Measurements from ENCODE around the gene FASN.
A peak's percentile ranks its signal among the peaks of the same experiment; 100 is the strongest.

The FASN gene

DNA sequence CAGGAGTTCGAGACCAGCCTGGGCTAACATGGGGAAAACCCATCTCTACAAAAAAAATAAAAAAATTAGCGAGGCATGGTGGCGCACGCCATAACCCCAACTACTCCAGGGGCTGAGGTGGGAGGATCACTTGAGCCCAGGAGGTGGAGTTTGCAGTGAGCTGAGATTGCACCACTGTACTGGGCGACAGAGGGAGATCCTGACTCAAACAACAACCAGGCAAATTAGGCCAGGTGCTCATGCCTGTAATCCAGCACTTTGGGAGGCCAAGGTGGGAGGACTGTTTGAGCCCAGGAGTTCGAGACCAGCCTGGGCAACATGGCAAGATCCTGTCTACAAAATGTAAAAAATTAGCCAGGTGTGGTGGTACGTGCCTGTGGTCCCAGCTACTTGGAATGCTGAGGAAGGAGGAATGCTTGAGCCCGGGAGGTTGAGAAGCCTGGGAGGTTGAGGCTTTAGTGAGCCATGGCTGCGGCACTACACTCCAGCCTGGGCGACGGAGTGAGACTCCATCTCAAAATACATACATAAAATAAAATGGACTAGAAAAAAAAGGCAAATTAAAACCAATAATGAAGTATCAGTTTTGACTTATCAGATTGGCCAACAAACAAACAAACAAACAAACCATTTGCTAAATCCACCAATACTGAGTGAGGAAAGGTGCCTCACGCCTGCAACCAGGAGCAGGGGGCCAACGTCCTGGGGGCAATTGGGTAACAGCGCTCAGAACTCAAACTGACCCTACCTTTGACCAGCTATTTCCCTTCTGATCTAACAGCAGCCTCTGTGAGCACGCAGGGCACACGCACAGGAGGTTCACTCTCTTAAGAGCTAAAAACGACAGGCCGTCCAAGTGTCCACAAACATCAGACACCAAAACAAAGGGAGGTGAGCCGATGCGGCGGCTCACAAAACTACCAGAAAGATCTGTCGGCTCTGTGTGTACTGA, 19.4 kb upstream of the FASN start:
- DNase-seq (ENCODE audit: low spot score) = no peak

DNA sequence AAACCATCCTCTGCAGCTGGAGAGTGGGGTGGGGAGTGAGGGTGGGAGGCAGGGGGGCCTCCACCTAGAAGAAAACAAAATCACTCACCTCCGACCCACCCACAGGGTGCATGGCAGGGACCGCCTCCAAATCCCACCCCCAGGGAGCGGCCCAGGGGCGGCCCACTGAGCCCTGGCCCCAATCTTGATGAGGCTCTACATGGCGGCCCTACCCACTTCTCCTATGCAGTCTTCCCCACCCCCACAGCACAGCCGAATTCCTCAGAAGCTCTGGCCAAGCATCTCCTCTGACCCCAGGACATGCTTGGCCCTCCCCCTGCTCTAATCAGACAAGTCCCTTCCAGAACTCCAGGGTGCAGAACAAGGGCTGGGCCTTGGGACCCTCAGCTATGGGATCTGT, 18.2 kb upstream of the FASN start:
- DNase-seq (ENCODE audit: low spot score) = no peak

DNA sequence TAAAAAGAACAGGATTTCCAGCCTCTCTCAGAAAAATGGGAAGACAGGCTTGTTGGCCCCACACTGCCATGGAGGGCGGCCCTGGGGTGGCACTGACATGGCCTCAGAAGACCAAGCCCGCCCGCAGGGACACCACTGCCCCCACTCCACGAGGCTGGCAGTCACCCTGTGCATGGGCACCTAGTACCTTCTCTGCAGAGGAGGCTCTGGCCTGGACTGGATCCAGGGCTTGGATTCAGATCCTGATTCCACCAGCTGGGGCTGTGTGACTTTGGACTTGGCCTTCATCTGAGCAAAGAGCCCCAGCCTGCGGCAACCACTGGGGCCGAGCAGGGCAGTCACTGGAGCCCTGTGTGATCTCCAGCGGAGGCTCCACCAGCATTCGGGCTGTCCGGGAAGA, 16.8 kb upstream of the FASN start:
- DNase-seq (ENCODE audit: low spot score) = no peak

DNA sequence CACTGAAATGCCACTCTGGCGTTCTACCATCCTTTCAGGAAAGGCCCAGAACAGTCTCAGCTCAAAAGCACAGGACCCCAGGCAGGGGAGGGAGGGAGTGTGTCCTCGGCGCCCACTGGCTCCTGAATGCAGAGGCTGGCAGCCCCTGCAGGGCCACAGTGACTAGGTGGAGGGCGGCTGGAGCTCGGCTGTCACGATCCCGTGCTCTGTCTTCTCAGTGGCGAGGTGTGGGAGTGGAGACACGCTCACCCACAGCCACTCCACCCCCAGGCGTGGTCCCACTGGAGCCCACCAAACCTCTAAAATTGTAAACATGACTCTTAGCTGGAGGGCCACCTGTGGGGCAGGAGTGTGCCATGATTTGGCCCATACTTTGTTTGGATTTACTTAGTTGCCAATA, 16.4 kb upstream of the FASN start:
- DNase-seq (ENCODE audit: low spot score) = no peak

DNA sequence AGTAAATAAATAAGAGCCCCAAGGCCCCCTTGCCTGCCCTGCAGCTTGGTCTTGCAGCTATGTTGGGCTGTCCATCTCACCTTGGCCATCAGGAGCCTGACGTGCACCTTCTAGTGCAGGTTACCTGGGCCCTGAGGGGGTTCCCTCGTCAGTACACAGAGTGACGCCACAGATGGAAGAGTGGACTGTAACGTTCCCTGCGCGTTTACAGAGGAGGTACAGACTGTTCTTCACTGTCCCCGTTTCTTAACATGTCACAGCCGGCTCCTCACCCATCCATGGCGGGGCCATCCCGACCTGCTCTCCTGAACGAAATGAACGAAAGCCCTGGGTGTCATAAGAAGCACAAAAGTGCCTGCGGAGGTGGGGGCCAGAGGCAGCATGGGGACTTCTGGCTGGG, 15.9 kb upstream of the FASN start:
- DNase-seq (ENCODE audit: low spot score) = no peak

DNA sequence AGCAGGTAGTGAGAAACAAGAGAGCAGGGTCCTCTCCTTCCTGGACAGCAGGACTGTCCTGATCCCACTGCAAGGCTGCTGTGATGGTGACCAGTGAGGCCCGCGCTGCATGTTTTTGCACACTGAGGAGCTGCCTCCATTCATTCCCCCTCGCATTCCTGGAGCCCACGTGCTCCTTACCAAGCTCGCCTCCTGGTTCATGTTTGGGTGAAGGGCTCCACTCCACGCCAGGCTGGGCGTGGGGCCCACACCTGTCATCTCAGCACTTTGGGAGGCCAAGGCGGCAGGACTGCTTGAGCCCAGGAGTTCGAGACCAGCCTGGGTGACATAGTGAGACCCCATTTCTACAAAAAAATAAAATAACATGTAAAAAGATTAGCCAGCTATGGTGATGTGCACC, 15.4 kb upstream of the FASN start:
- no peak for DNase-seq (ENCODE audit: low spot score)

DNA sequence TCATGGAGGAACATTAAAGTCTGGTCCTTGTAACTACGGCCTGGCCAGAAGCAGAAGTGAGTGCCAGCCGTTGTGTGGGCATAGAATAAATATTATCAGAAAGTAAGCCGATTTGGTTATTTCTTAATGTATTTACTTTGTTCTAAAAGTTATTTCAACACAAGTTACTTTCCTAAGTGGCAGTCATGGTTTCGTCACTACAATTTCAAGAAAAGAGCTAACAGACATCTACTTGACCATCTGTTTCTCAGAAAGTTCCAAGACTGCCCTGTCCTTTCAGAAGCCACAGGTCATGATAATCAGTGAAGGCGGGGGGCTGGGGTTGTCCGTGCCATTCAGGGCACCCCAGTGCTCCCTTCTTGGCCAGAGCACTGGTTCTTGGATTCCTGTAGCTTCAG, 14.9 kb upstream of the FASN start:
- no peak for DNase-seq (ENCODE audit: low spot score)

DNA sequence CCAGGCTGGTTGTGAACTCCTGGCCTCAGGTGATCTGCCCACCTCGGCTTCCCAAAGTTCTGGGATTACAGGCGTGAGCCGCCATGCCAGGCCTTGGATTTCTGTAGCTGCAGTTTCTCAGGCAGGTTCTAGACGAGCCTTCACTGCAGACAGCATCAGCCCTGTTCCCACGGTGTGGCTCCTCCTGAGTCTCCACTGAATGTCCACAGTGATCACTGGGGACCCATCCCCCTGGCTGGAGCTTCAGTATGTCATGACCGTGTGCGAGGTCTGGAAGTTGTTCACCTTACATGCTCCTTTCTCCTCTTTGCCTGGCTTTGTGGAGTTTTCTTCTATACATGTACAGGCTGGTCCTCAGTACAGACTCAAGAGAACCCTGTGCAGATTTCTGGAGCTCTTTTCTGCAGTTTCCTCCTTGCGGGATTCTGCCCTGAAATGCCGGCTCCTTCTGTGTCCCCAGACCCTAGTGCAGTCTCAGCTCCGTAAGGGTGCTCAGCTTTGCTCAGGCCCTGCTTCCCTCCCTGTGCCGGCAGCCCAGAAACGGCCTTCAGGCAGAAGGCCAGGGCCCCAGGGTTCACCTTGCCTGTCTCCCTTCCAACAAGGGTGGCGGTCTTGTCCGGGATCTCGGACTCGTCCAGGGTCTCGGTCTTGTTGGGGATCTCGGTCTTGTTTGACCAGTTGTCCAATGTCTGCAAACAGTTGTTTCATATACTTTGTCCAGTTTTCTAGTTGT, 14.3 kb upstream of the FASN start:
- no peak for DNase-seq (ENCODE audit: low spot score)

DNA sequence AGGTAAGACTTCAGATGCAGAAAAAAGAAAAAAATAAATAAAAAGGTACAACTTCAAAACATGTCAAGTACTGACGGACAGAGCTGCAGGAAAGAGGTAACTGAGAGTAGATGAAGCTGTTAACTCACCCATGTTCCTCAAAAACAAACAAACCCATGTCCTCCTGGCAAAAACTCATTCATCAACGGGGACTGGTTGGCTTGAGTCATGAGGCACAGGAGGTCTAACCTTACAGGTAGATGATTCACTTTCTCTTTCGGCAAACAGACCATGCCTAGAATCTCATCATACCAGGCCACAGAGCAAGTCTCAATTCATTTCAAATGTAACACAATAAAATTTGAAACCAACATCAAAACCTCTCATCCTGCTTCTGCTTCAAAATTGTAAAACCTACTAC, 12.3 kb upstream of the FASN start:
- no peak for DNase-seq (ENCODE audit: low spot score)

DNA sequence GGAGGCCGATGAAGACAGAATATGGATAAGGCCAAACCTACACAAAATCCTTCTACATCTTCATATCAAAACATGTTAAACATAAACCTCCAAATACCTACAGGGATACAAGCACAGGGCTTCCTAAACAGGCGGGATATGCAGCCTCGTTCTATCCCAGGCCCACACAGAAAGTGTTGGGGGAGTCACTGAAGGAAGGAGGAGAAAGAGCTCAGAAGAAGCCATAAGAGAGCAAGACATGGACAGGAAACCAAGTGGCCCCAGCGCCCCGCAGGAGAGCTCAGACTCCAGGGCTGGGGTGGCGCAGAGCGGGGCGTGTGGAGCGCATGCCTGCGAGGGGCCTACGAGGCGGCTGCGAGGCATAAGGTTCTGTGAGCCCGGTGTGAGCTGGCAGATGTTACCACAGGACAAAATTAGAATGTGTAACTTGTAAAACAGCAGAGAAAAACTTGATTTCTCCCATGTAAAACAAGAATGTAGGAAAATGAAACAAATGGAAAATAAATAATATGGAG, 11.0 kb upstream of the FASN start:
- DNase-seq (ENCODE audit: low spot score) = no peak

DNA sequence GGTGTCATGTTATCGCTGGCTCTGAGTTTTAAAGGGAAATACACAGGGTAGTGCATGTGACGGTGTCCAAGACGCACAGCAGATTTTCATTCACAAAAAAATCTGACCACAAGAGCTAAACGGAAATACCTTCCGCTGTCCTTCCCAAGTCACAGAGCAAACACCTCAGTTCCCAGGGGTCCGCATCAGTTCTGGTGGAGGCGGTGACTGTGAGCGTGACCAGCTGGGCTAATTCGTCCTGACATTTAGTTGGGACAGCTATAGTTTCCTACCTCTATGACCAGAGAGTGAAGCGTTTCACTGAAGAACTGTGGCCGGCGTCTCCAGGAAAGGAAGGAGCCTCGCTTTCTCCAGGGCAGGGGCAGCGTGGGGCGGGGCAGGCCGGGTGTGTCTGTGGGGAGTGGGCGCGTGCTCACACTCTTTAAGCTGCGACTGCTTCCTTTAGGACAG, 10.5 kb upstream of the FASN start:
- DNase-seq (ENCODE audit: low spot score) = no peak

DNA sequence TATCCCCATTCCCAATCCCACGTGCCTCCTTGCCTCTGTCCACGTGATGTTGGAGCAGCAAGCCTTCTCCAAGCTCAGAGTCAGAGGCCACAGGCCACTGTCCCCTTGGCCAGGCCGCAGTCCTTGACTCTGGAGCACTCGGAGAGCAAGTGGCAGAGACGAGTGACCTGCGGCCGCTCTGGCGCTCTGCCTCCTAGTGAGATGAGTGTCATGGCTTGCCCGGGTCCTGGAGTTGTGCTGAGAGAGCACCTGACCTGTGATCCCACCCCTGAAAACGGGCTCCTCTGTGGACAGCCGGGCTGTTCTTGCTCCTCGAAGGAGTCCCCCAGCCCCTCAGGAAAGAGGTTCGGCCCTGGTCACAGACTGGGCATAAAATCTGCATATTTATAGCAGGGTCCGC, 10.0 kb upstream of the FASN start:
- no peak for DNase-seq (ENCODE audit: low spot score)

DNA sequence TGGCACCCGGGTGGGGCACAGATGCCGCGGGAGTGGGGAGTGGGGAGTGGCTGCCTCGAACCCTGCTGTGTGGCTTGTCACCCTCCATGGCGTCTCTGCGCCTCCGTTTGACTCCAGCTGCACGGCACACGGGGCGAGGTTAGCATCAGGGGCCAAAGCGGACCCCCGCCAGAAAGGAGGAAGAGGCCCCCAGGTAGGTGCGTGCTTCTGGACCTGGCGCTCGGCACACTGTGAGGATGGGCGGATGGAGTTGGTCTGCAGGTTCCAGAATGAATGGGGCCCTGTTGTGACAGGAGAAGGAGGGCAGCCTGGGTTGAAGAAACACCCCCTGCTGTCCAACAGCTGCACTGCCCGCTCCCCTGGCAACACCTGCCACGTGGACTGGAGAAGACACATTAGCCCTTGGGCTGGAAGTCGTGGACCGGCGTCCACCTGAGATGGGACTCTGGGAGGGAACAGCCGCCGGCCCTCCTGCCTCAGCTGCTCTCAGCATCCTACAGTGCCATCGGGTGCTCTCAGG, 9.4 kb upstream of the FASN start:
- no peak for DNase-seq (ENCODE audit: low spot score)

DNA sequence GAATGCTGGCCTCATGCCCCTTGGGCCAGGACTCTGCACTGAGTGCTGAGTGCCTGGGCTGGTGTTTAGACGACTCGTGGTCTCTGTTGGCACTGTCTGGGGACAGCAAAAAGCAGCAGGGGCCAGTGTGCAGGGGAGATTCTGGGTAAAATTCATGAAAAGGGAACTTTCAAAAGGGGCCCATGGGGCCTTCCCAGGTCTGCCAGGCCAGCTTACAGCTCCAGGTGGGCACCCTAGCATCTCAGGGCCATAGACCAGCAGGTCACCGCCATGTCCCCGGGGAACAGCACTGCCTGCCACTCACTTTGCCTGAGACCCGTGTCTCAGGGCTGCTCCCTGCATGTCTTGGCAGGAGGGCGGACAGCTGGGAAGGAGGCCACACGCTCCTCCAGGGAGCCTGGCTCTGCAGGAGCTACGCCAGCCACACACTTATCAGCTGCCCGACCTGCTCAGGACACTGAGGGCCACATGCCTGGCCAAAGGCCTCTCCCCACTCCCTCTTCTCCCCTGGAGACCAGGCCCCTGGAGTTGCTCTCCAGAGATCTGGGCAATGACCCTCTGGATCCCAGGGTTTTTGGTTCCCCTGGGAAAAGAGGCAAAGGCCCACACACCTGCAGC, 8.8 kb upstream of the FASN start:
- no peak for DNase-seq (ENCODE audit: low spot score)

DNA sequence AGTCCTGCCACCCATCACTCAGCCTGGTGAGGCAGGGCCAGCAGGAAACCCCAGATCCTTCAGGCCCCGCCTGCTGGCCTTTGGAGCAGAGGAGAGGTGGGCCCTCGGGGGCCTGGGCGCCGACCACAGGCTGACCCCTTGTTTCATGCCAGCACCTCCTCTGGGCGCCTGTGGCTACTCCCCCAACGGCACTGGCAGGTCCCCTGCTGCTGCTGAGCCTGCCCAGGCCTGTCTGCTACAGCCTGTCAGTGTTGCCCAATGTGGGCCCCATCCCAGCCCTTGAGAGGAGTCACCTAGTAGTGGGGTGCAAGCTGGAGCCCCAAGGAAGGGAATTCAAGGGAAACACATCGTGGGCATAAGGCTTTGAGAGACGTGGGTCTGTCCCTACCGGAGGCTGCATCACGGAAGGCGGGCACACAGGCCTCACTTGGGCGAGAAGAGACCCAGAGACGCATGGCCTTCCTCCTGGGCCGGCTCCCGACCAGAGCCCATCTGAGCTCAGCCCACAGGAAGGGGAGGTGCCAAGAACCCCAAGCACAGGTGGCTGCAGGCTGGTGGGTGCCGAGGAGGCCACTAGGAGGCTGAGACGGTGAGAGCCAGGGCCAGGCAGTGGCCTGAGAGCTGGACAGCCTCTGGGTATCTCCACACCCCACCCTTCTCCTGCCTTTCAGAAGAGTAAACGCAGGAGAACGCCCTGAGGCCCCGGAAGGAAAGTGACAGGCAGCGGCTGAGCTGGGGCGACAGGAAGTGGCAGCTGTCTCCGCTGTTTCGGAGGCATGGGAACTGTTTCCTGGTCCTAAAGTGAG, 8.0 kb upstream of the FASN start:
- DNase-seq (ENCODE audit: low spot score) = peak; percentile 67

DNA sequence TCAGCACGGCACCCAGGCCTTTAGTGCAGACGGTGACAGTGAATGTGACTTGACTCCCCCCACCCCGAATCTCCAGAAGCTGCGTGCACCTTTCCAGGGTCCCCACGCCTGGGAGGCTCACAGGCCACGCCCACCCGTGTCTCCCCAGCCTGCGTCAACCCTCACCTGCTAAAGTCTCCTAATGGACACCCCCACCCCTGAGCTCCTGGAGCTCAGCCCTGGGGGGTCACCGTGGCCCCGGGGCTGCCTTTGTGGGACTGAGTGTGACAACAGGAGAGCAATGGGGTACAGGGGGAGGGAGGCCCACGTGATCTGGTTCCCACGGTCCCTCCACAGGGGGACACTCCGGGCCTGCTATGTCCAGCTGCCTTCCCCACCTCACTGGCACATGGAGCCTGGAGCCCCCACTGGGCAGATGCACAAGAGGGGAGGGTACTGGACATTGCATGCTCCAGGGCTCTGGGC, 7.4 kb upstream of the FASN start:
- DNase-seq (ENCODE audit: low spot score) = no peak

DNA sequence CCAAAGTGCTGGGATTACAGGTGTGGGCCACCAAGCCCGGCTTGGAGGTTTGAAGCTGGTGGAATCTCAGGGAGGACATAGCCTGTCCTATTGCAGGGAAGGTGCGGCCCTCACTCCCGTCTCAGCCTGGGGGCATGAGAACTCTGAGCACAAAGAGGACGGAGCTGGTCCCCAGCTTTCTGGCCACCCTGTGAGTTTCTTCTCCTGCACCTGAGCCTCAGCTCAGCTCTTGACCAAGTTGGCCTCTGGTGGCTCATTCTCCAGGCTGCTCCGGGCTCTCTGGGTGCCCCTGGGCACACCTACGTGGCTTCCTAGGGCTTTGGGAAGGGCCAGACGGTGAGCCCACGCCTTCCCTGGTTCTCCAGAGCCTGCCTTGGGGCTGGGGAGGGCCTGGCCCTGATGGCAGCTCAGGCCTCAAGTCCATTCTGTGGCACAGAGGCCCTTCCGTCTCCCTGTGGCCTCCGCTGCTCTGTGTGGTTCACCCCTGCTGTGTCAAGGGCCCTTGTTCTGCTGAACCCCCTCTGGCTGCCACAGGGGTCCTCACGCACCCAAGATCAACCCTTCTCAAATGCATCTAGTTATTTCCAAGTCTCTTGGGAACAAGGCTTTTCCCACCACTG, 6.9 kb upstream of the FASN start:
- no peak for DNase-seq (ENCODE audit: low spot score)

DNA sequence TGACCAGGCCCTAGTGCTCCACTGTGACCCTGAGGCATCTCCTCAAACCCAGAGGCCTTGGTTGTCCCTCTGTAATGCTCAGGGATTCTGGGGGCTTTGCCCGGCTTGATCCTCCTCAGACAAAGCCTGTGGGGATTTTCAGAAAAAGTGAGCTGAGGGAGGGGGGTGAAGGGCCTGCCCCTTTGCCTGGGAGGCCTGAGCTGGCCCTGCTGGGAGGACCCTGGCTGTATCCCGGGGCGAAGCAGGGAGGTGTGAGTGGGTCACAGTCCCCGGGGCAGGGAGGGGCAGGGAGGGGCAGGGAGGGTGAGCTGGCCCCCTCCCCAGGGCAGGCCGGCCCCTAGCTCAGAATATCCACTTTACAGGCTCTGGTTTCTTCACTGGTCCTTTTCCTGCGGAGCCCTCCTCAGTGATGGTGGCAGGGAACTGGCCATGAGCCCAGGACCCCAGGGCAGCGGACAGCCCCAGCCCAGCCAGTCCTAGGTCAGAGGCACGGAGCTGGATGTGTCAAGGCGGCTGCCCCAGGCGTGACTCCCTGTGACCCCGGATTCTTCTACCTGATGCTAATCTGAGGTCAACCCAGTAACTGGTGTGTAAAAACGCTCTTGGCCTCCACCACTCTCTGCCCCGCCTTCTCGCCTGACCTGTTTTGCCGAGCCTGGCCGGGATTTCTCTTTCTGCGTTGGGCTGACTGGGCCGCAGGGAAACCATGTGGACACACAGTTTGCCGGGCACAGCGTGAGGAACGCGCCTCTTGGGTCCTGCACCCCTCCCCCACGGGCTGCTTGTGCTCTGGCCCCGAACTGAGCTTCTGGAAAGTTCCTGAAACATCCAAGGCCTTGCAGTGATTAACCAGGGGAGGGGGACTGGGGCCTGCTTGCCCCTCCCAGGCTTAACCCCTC, 5.8 kb upstream of the FASN start:
- no peak for DNase-seq (ENCODE audit: low spot score)

DNA sequence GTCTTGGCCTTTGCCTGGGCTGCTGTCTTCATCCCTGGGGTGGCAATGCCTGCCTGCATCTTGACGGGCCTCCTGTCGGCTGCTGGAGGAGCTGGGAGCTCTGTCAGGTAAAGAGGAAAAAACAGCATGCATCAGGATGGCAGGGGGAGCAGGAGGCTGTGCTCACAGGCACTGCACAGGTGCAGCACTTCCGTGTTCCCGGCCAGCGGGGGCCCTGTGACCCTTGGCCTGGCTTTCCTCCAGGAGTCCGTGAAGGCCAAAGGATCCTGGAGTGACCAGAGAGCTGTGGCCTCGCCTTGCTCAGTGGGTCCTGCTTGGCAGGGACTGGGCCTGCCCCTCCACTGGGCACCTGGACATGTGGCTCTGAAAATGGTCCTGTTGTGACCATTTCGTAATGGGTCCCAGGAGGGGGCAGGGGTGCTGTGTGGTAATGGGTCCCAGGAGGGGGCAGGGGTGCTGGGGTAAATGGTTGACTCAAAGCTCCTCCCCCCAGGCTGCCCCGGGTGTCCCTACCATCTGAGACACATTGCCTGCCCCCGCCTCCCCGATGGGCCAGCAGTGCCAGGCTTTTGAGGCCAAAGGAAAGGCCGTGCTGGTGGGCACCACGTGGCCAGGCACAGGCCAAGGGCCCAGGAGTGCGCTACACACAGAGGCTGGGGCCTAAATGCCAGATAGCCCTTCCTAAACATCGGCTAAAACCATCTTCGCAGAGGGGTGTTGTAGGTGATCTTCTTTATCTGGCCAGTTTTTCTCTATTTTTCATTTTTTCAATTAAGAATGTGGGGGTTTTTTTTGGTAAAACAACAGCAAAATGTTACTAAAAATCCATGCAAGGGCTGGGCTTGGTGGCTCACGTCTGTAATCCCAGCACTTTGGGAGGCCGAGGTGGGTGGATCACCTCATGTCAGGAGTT, 4.0 kb upstream of the FASN start:
- no peak for DNase-seq (ENCODE audit: low spot score)
